Measurements from ENCODE around the gene CBR1. TPM values are rescaled to one million over a fixed set of nuclear protein-coding genes. Genes with fewer than 3 reads are reported as not detected.

CBR1 gene
- total RNA-seq, 1 experiment from 2014 or later: 41.1 TPM

DNA sequence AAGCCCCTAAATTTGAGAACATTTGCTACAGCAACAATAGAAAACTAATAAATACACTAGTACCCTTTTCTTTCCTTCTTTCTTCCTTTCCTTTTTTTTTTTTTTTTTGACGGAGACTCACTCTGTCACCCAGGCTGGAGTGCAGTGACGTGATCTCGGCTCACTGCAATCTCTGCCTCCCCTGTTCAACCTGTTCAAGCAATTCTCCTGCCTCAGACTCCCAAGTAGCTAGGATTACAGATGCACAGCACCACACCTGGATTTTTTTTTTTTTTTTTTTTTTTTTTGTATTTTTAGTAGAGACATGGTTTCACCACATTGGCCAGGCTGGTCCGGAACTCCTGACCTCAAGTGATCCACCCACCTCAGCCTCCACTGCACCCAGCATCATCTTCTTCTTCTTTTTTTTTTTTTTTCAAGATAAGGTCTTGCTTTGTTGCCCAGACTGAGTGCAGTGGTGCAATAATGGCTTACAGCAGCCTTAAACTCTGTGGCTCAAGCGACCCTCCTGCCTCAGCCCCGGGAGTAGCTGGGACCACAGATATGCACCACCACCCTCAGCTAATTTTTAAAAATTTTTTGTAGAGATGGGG is 45.4 kb downstream of the CBR1 start:
- no peak for DNase-seq
- Histone ChIP-seq H3K9me3 (no peaks in the 10 kb centered on the region), H3K4me1 (peaks cover 8% of the 10 kb centered on the region), H3K36me3 (ENCODE audit: control insufficient read depth, insufficient read depth, low read length) (no peaks in the 10 kb centered on the region), H3K4me3 (ENCODE audit: low read depth, low read length) (no peak overlapping the region), H3K27me3 (replicated peaks; ENCODE audit: control insufficient read depth, insufficient read depth, low read length) (no peaks in the 10 kb centered on the region)
- H3K4me1 Mint-ChIP-seq (ENCODE audit: low read depth, unreplicated experiment): peaks cover 14% of the 10 kb centered on the region
- H3K27ac Mint-ChIP-seq (ENCODE audit: unreplicated experiment): no peak overlapping the region
- H3K36me3 Mint-ChIP-seq (ENCODE audit: insufficient read depth, unreplicated experiment): no peaks in the 10 kb centered on the region
- no peak overlapping the region for H3K4me3 Mint-ChIP-seq (ENCODE audit: unreplicated experiment)
- TF ChIP-seq, protein P1, sequence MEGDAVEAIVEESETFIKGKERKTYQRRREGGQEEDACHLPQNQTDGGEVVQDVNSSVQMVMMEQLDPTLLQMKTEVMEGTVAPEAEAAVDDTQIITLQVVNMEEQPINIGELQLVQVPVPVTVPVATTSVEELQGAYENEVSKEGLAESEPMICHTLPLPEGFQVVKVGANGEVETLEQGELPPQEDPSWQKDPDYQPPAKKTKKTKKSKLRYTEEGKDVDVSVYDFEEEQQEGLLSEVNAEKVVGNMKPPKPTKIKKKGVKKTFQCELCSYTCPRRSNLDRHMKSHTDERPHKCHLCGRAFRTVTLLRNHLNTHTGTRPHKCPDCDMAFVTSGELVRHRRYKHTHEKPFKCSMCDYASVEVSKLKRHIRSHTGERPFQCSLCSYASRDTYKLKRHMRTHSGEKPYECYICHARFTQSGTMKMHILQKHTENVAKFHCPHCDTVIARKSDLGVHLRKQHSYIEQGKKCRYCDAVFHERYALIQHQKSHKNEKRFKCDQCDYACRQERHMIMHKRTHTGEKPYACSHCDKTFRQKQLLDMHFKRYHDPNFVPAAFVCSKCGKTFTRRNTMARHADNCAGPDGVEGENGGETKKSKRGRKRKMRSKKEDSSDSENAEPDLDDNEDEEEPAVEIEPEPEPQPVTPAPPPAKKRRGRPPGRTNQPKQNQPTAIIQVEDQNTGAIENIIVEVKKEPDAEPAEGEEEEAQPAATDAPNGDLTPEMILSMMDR (IDR thresholded peaks at IDR 0.05; ENCODE audit: insufficient read depth in 1 of 2, low read depth in 1 of 2, low read length in 1 of 2, severe bottlenecking in 1 of 2, unreplicated experiment in 1 of 2): no peak
- H3K27me3 Mint-ChIP-seq (ENCODE audit: insufficient read depth, unreplicated experiment): no peaks in the 10 kb centered on the region
- no TSS peak for BruUV-seq (replicated peaks)
- POLR2A ChIA-PET: no interaction called here
- intact Hi-C loops (cut with micrococcal nuclease; ENCODE audit: unreplicated experiment): no loop called here
- H3K9me3 Mint-ChIP-seq (ENCODE audit: unreplicated experiment): no peaks in the 10 kb centered on the region
- CTCF ChIA-PET: interaction anchor here (0.7 kb wide), 1 partner anchor 55 kb away, joined by 4 read pairs; no protein-coding TSS in a partner anchor

DNA sequence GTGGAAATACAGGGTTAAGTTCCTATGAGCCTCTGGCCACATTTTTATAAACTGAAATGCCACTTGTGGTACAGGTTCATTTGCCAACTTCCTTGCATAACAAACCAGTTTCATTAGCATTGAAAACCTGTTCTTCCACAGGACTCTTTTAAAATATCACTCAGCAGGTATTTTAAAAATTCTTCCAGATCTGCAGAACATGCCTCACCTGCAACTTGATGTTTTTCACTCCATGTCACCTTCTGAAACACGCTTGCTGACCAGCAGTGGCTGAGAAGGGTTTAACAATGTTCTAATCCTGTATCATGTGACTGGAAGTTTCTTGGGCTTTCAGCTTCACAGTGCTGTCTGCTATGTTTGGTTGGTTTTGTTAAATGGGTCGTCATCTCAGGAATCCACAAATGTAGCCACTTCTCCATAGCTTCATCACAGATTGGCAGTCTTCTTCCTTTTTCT is 47.5 kb downstream of the CBR1 start:
- Mint-ChIP-seq H3K4me3 (ENCODE audit: unreplicated experiment) (no peak overlapping the region), H3K27ac (ENCODE audit: unreplicated experiment) (no peak overlapping the region), H3K9me3 (ENCODE audit: unreplicated experiment) (no peaks in the 10 kb centered on the region), H3K27me3 (ENCODE audit: insufficient read depth, unreplicated experiment) (no peaks in the 10 kb centered on the region), H3K36me3 (ENCODE audit: insufficient read depth, unreplicated experiment) (no peaks in the 10 kb centered on the region), H3K4me1 (ENCODE audit: low read depth, unreplicated experiment) (peaks cover 11% of the 10 kb centered on the region)
- Histone ChIP-seq H3K27me3 (replicated peaks; ENCODE audit: control insufficient read depth, insufficient read depth, low read length) (no peaks in the 10 kb centered on the region), H3K4me1 (peaks cover 7% of the 10 kb centered on the region), H3K4me3 (ENCODE audit: low read depth, low read length) (no peak overlapping the region), H3K9me3 (no peaks in the 10 kb centered on the region), H3K36me3 (ENCODE audit: control insufficient read depth, insufficient read depth, low read length) (no peaks in the 10 kb centered on the region)
- TF ChIP-seq, protein P1 (IDR thresholded peaks at IDR 0.05; ENCODE audit: insufficient read depth in 1 of 2, low read depth in 1 of 2, low read length in 1 of 2, severe bottlenecking in 1 of 2, unreplicated experiment in 1 of 2): no peak
- BruUV-seq (replicated peaks): no TSS peak
- no peak for DNase-seq
- intact Hi-C loops (cut with micrococcal nuclease; ENCODE audit: unreplicated experiment): no loop called here
- POLR2A ChIA-PET: no interaction called here
- CTCF ChIA-PET: no interaction called here

DNA sequence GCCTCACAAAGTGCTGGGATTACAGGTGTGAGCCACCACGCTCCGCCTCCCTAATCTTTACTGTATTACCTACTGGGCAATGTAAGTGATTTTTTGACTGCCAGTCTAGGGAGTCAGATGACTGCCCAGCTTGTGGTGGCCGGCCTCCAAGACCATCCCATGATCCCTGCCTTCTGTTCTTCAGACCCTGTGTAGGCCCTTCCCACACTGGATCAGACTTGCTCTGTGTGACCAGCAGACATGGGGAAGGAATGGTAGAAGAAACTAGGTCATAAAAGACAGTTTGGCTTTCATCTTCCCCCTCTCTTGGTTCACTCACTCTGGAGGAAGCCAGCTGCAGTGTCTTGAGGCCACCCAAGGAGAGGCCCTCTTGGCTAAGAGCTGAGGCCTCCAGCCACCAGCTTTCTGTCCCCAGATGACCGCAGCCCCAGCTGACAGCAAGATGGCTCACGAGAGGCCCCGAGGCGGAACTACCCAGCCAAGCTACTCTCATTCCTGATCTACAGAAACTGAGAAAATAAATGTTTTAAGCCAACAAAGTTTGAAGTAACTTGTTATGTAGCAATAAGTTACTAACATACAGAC is 50.6 kb downstream of the CBR1 start:
- no peaks in the 10 kb centered on the region for H3K4me1 ChIP-seq
- DNase-seq: no peak
- intact Hi-C loops (cut with micrococcal nuclease; ENCODE audit: unreplicated experiment): no loop called here
- BruUV-seq (replicated peaks): no TSS peak
- no peaks in the 10 kb centered on the region for H3K36me3 ChIP-seq (ENCODE audit: control insufficient read depth, insufficient read depth, low read length)
- Mint-ChIP-seq H3K27me3 (ENCODE audit: insufficient read depth, unreplicated experiment) (no peaks in the 10 kb centered on the region), H3K4me3 (ENCODE audit: unreplicated experiment) (no peak overlapping the region), H3K27ac (ENCODE audit: unreplicated experiment) (no peak overlapping the region), H3K9me3 (ENCODE audit: unreplicated experiment) (no peaks in the 10 kb centered on the region), H3K4me1 (ENCODE audit: low read depth, unreplicated experiment) (no peaks in the 10 kb centered on the region), H3K36me3 (ENCODE audit: insufficient read depth, unreplicated experiment) (no peaks in the 10 kb centered on the region)
- TF ChIP-seq, protein P1 (IDR thresholded peaks at IDR 0.05; ENCODE audit: insufficient read depth in 1 of 2, low read depth in 1 of 2, low read length in 1 of 2, severe bottlenecking in 1 of 2, unreplicated experiment in 1 of 2): no peak
- ChIA-PET CTCF (no interaction called here), POLR2A (no interaction called here)
- no peak overlapping the region for H3K4me3 ChIP-seq (ENCODE audit: low read depth, low read length)
- no peaks in the 10 kb centered on the region for H3K9me3 ChIP-seq
- H3K27me3 ChIP-seq (replicated peaks; ENCODE audit: control insufficient read depth, insufficient read depth, low read length): no peaks in the 10 kb centered on the region

Other genes starting within 250 kb of the CBR1 start
- 24.3 and 28.8 TPM in 2 replicates for gene SETD4, start 9.5 kb upstream of the CBR1 start, total RNA-seq (2022)
- 0.46 TPM in 1 of 2 replicates, not detected in the other for gene CBR3, start 65.1 kb downstream of the CBR1 start, total RNA-seq (2022)
- gene DOP1B, start 86.8 kb downstream of the CBR1 start, total RNA-seq (2022): 15.9 and 16.7 TPM in 2 replicates

Data from Caco-2 (cell line).